MV-4-11 (cell line): ENCODE measurements around the gene RNF11.
"Not testable (repeated sequence)": the region's sequence is repeated elsewhere in the genome, so short reads cannot be mapped to it uniquely, and the experiment has no call there.

Source experiments
- DNase-seq: peaks from one replicate; lab custom pipeline; 2025; lab: John Stamatoyannopoulos, UW

Gene RNF11

GRCh38 chr1:51228471-51228870, 7.6 kb upstream of the RNF11 start:
- not testable (repeated sequence) for DNase-seq

GRCh38 chr1:51230501-51231078, 5.5 kb upstream of the RNF11 start:
- DNase-seq = no peak

- no peak for DNase-seq
These were observed 5.0 kb upstream of the RNF11 start for GRCh38 chr1:51231120-51231519.

- no peak for DNase-seq
These were observed 4.2 kb upstream of the RNF11 start for GRCh38 chr1:51231896-51232295.

- DNase-seq = not testable (repeated sequence)
These were observed 1.8 kb upstream of the RNF11 start for GRCh38 chr1:51234236-51234635.

GRCh38 chr1:51234721-51235425, 1.2 kb upstream of the RNF11 start:
- DNase-seq = peak; percentile 41

DNA sequence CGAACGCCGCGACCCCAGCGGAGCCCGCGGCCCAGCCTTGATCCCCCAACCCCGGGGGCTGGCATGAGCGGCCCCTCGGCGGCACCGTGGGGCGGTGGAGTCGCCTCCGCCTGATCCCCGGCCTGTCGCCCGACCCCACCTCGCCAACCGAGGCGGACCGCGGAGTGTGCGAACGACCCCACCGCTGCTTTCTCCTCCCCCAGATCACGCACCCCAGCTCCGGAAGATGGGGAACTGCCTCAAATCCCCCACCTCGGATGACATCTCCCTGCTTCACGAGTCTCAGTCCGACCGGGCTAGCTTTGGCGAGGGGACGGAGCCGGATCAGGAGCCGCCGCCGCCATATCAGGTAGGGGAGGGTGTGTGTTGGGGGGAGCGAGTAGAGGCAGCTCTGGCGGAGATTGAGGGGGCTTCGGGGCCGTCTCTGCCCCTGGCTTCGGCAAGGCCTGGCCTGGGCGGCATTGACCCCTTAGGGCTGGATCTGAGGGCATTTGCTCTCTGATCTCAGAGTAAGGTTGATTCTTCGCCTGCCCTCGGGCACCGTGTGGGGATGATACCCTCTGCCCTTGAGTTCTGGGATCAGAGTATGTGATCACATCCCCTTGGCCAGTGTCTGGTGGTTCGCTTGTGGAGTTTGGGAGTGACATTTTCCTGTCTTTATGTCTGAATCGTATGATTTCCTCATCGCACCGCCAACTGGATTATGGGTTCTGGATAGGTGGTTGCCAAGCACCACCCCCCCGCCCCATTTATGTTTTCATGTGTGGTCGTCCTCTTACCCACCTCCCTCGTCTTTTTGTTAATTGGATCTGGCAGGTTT, 668 bp downstream of the RNF11 start:
- DNase-seq = peak; percentile 21

DNA sequence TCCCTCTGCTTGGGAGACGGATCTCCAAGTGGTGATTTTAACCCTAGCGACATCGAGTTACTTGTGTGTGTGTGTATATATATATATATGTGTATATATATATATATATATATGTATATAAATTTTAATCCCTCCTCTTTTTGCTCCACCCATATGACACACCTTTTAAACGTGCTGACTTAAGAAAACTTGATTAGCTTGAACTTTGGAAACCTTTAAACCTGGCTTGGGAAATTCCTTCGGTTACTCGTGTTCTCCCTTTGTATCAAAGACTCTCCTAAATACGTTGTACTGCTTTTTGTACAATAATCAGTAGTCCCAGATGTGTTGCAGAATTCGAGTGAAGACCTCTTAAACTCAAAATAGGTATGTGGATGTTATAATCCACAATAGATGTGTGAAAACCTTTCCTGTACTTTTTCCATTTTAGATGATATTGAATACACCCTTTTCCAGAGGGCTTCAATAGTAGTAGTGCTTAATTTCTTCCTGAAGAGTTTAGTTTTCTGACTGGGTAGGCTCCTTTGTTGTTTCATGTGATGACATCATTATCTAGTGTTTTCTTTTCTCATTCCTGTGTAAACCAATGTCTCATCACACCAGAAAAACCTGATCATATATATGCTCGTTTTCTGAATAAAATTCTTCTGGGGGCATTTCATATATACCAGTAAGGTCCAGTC, 1.4 kb downstream of the RNF11 start:
- DNase-seq = no peak

GRCh38 chr1:51238034-51238403, 1.9 kb downstream of the RNF11 start:
- DNase-seq = no peak

DNA sequence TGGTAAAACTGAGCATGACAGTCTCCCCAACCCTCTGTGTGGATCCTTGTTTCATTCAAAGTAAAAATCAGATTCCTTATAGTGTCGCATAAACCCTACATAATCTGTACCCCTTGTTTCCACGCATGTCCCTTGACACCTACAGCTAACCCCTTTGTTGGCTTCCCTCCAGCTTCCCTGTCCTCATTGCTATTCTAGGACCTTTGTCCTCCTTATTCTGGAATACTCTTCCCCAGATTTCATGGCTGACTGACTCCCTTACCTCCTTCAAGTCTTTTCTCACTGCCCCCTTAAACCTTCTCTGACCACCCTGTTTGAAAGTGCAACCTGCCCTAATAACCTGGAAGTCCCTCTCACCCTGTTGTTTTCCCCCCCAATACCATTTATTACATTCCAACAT, 4.0 kb downstream of the RNF11 start:
- no peak for DNase-seq

DNA sequence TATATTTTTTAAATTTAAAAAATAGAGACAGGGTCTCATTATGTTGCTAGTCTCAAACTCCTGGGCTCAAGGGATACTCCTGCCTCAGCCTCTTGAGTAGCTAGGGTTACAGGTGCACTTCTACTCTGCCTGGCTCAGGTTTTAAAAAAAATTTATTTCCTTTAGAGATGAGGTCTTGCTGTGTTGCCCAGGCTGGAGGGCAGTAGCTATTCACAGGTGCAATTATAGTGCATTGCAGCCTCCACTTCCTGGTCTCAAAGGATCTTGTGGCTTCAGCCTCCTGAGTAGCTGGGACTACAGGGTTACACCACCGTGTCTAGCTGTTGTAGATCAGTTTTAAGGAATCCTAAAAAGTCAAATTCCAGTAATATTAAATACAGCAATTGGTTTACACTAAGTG, 5.0 kb downstream of the RNF11 start:
- no peak for DNase-seq

- no peak for DNase-seq
These were observed 6.5 kb downstream of the RNF11 start for GRCh38 chr1:51242546-51242945.

DNA sequence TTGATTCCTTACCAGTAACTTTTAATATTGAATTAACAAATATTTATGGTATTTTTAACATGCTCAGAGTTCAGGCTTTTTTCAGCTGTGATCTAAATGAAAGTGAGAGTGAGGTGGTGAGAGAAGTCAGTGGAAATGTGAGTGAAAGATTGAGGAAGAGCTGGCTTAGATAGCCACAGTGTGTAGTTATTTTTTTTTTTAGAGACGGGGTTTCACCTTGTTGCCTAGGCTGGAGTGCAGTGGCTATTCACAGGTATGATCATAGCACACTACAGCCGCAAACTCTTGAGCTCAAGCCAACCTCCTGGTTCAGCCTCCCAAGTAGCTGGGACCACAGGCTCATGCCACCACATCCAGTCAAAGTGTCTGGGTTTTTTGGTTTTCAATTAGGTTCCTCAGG, 10.9 kb downstream of the RNF11 start:
- DNase-seq = peak; percentile 14

GRCh38 chr1:51247499-51247898, 11.4 kb downstream of the RNF11 start:
- no peak for DNase-seq

- no peak for DNase-seq
These were observed 13.4 kb downstream of the RNF11 start for GRCh38 chr1:51249445-51249844.

GRCh38 chr1:51250729-51251128, 14.7 kb downstream of the RNF11 start:
- not testable (repeated sequence) for DNase-seq

GRCh38 chr1:51251165-51251564, 15.1 kb downstream of the RNF11 start:
- not testable (repeated sequence) for DNase-seq

GRCh38 chr1:51252366-51252765, 16.3 kb downstream of the RNF11 start:
- DNase-seq = no peak

GRCh38 chr1:51253691-51254090, 17.6 kb downstream of the RNF11 start:
- DNase-seq = no peak

GRCh38 chr1:51255331-51255730, 19.3 kb downstream of the RNF11 start:
- DNase-seq = no peak

DNA sequence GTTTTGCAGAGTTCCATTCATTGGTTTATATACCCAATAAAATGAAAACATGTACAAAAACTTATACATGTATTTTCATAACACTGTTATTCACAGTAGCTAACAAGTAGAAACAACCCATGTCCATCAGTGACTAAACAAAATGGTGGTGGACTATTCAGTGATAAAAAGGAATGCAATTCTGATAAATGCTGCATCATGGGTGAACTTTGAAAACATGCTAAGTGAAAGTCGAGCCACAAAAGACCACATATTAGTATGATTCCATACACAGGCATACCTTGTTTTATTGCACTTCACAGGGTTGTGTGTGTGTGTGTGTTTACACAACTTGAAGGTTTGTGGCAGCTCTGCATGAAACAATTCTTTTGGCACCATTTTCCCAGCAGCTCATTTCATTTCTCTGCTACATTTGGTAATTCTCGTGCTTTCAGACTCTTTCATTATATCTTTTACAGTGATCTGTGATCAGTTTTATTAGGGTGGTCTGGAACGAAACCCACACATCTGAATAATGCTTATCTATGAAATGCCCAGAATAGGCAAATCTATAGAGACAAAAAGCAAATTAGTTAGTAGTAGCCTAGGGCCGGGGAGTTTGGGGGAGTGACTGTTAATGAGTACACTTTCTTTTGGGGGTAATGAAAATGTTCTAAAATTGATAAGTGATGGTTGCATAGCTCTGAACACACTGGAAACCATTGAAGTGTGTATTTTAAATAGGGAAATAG, 27.2 kb downstream of the RNF11 start:
- no peak for DNase-seq

- DNase-seq = peak; percentile 70
These were observed 28.4 kb downstream of the RNF11 start for GRCh38 chr1:51264451-51264850.
